Astrocyte (in vitro differentiated cells and primary cell): Measurements from ENCODE around the gene ST3GAL4. TPM values are rescaled to one million over a fixed set of nuclear protein-coding genes. Genes with fewer than 3 reads are reported as not detected.

Source experiments
- DNase-seq: peaks from one replicate; pipeline ENCODE4 v3.0.0-alpha.2; 2010; ENCODE audit warnings: low read depth
- FAIRE-seq: peaks from 2 replicates; lab custom pipeline; 2011; peaks lifted over from hg19 to GRCh38; lab: Jason Lieb, UNC
- H2AFZ ChIP-seq: 2 replicates; pipeline ENCODE4 v1.6.0; 2012; ENCODE audit warnings: low read depth, low read length, inconsistent platforms
- H3K27ac ChIP-seq: 2 replicates; pipeline ENCODE4 v1.5.1; 2011; ENCODE audit warnings: low read depth, low read length, inconsistent platforms
- H3K27me3 ChIP-seq: 2 replicates; pipeline ENCODE4 v1.6.0; 2011; ENCODE audit warnings: low read length, inconsistent platforms; ENCODE audit not compliant: insufficient read depth
- H3K36me3 ChIP-seq: 2 replicates; pipeline ENCODE4 v1.5.1; 2011; ENCODE audit warnings: low read length, inconsistent platforms; ENCODE audit not compliant: insufficient read depth
- H3K4me1 ChIP-seq: 2 replicates; pipeline ENCODE4 v1.5.1; 2011; ENCODE audit warnings: low read length, inconsistent platforms; ENCODE audit not compliant: insufficient read depth
- H3K4me2 ChIP-seq: 2 replicates; pipeline ENCODE4 v1.6.0; 2012; ENCODE audit warnings: low read length, inconsistent platforms
- H3K4me3 ChIP-seq: 2 replicates; pipeline ENCODE4 v1.5.1; 2011; ENCODE audit warnings: low read depth, mild to moderate bottlenecking, low read length, inconsistent platforms; ENCODE audit not compliant: insufficient read depth
- H3K79me2 ChIP-seq: 2 replicates; pipeline ENCODE4 v1.6.0; 2012; ENCODE audit warnings: mild to moderate bottlenecking, low read length, inconsistent platforms; ENCODE audit not compliant: insufficient read depth
- H3K9ac ChIP-seq: 2 replicates; pipeline ENCODE4 v1.6.0; 2012; ENCODE audit warnings: mild to moderate bottlenecking, low read length, inconsistent platforms
- H3K9me3 ChIP-seq: 2 replicates; pipeline ENCODE4 v1.5.1; 2012; ENCODE audit warnings: low read depth, mild to moderate bottlenecking, low read length, inconsistent platforms; ENCODE audit not compliant: insufficient read depth
- H4K20me1 ChIP-seq: 2 replicates; pipeline ENCODE4 v1.6.0; 2012; ENCODE audit warnings: low read length, inconsistent platforms; ENCODE audit not compliant: insufficient read depth
- H3K27ac Mint-ChIP-seq: one replicate; pipeline ENCODE4 v1.8.0; 2021; ENCODE audit warnings: mild to moderate bottlenecking, mixed read lengths; ENCODE audit not compliant: unreplicated experiment
- H3K27me3 Mint-ChIP-seq: one replicate; pipeline ENCODE4 v1.8.0; 2021; ENCODE audit warnings: low read depth, mixed read lengths; ENCODE audit not compliant: unreplicated experiment
- H3K36me3 Mint-ChIP-seq: one replicate; pipeline ENCODE4 v1.8.0; 2021; ENCODE audit warnings: low read depth, mixed read lengths; ENCODE audit not compliant: unreplicated experiment
- H3K4me1 Mint-ChIP-seq: one replicate; pipeline ENCODE4 v1.8.0; 2021; ENCODE audit warnings: low read depth, mixed read lengths; ENCODE audit not compliant: unreplicated experiment
- H3K4me3 Mint-ChIP-seq: one replicate; pipeline ENCODE4 v1.8.0; 2021; ENCODE audit warnings: mild to moderate bottlenecking, moderate library complexity, mixed read lengths; ENCODE audit not compliant: unreplicated experiment
- H3K9me3 Mint-ChIP-seq: one replicate; pipeline ENCODE4 v1.8.0; 2021; ENCODE audit warnings: mild to moderate bottlenecking, mixed read lengths; ENCODE audit not compliant: unreplicated experiment
- CTCF ChIP-seq: IDR thresholded peaks from 2 replicates; pipeline ENCODE4 v1.5.1; 2011; ENCODE audit warnings: low read depth, mild to moderate bottlenecking, inconsistent platforms, low read length, moderate library complexity; ENCODE audit not compliant: insufficient read depth
- EZH2 ChIP-seq: IDR thresholded peaks from 2 replicates; pipeline ENCODE4 v1.6.1; 2012; ENCODE audit warnings: mild to moderate bottlenecking, low read length, inconsistent platforms; ENCODE audit not compliant: insufficient read depth
- total RNA-seq: library from RNA; stranded (reverse); gene quantifications from 2 replicates; pipeline ENCODE4 v1.2.1, GENCODE V29; 2021

The ST3GAL4 gene
- total RNA-seq, 1 donor from 2014 or later: 12.2 TPM

DNA sequence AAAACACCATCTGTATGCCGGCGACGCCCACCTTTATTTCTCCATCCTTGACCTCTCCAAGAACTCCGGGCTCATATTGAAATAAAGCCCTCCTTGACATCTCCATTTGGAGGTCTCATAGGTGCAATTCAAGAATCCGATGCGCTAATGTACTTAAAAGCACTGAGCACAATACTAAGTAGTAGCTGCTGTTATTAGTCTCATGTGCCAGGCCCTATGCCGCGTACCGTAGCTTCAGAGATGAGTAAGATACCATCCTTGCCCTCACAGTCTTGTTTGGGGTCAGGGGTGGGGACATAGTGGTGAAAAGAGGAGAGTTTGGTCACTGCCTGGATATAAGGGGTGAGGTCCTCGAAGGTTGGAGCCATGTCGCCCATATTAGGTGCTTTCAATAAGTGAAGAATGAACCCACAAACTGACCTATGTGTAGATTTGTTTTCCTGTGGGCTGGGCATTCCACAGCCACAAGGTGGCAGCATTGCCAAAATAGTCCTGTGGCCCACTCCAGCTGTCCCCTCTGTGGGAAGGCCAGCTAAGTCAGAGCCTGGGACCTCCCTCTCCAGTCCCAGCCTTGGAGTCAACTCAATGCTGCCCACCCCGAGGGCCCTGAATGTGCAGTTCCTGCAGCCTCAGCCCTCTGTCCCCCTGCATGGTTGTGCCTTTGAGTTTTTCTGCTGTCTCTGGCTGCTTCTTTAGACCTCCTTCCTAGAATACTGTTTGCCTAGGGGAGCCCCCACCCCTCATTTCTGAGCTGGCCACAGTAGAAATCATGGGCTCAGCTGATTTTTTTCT lies 45.1 kb upstream of the ST3GAL4 start:
- H3K4me2 ChIP-seq: no peak overlapping the region
- no peaks in the 10 kb centered on the region for H3K27me3 Mint-ChIP-seq
- no peaks in the 10 kb centered on the region for H3K27me3 ChIP-seq
- H4K20me1 ChIP-seq: no peaks in the 10 kb centered on the region
- H3K27ac Mint-ChIP-seq: peak overlapping the region; percentile 34
- H3K9ac ChIP-seq: no peak overlapping the region
- DNase-seq (peak; percentile 38), FAIRE-seq (no peak)
- TF ChIP-seq EZH2: no peak
- TF ChIP-seq CTCF: peak; percentile 91
- no peaks in the 10 kb centered on the region for H3K79me2 ChIP-seq
- H3K36me3 Mint-ChIP-seq: peaks cover 5% of the 10 kb centered on the region
- H3K4me3 Mint-ChIP-seq: no peak overlapping the region
- H3K4me1 ChIP-seq: no peaks in the 10 kb centered on the region
- no peak overlapping the region for H3K27ac ChIP-seq
- no peaks in the 10 kb centered on the region for H3K9me3 ChIP-seq
- H3K36me3 ChIP-seq: no peaks in the 10 kb centered on the region
- H2AFZ ChIP-seq: no peak overlapping the region
- H3K4me3 ChIP-seq: no peak overlapping the region
- H3K9me3 Mint-ChIP-seq: no peaks in the 10 kb centered on the region
- peaks cover 14% of the 10 kb centered on the region for H3K4me1 Mint-ChIP-seq

- H3K36me3 ChIP-seq: no peaks in the 10 kb centered on the region
- no peaks in the 10 kb centered on the region for H3K79me2 ChIP-seq
- Mint-ChIP-seq H3K27me3 (no peaks in the 10 kb centered on the region), H3K4me3 (no peak overlapping the region), H3K27ac (peak overlapping the region; percentile 34), H3K9me3 (peaks cover 2% of the 10 kb centered on the region), H3K4me1 (peaks cover 14% of the 10 kb centered on the region), H3K36me3 (peaks cover 7% of the 10 kb centered on the region)
- no peak overlapping the region for H2AFZ ChIP-seq
- TF ChIP-seq EZH2 (no peak), CTCF (no peak)
- FAIRE-seq (no peak), DNase-seq (no peak)
- H4K20me1 ChIP-seq: no peaks in the 10 kb centered on the region
- H3K4me2 ChIP-seq: no peak overlapping the region
- no peak overlapping the region for H3K27ac ChIP-seq
- no peak overlapping the region for H3K9ac ChIP-seq
- no peaks in the 10 kb centered on the region for H3K27me3 ChIP-seq
- no peak overlapping the region for H3K4me3 ChIP-seq
- no peaks in the 10 kb centered on the region for H3K4me1 ChIP-seq
- no peaks in the 10 kb centered on the region for H3K9me3 ChIP-seq
These were observed 44.5 kb upstream of the ST3GAL4 start for GRCh38 chr11:126310992-126311310.
